SKM-1 treated with dmso at 0.1 percent for 144 hours (cell line): ENCODE results near the gene KLK7.
"Not testable (repeated sequence)": the region's sequence is repeated elsewhere in the genome, so short reads cannot be mapped to it uniquely, and the experiment has no call there.

Experiments
- DNase-seq: peaks from one replicate; lab custom pipeline; 2025; ENCODE audit not compliant: unreplicated experiment; lab: John Stamatoyannopoulos, UW

Gene KLK7

DNA sequence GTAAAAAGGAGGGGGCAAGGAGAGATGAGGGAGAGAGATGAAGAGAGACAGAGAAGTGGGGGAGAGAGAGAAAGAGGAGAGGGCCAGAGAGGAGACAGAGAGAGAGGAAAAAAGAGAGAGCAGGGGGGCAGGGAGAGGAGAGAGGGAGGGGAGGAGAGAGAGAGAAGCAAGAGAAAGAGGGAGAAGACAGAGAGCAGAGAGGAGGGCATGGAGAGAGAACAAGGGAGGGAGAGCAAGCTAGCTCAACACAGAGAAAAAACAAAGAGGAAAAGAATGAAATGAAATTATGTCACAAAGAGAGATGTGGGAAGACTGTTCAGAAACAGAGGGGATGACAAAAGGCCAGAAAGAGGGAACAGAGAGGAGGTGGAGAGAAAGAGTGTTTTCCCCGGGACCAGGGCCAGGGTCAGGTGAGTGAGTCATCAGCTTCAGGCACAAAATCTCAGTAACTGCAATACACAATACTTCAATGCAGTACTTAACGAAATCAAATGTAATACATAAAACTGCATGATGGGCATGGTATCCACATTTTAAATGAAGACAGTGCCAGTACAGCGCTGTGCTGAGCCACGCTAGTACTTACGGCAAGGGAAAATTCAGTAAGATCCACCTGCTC is 4.8 kb downstream of the KLK7 start:
- DNase-seq: no peak

DNA sequence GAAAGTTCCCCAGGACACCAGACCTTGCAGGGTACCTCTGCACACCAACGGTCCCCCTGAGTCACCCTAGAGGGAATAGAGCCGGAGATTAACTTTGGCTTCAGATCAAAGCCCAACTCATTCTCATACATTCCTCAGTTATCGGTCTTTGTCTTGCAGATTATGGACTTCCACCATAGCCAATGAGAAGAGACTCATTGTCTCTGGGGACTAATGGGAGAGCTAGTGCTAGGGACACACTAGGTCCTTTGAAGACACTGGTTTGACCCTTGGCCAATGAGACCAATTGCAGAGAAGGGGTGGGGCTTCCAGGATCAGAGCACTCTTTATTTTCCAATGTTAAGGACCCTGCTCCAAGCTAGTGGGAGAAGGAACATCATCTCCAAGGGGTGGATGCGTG is 6.1 kb downstream of the KLK7 start:
- DNase-seq: no peak

DNA sequence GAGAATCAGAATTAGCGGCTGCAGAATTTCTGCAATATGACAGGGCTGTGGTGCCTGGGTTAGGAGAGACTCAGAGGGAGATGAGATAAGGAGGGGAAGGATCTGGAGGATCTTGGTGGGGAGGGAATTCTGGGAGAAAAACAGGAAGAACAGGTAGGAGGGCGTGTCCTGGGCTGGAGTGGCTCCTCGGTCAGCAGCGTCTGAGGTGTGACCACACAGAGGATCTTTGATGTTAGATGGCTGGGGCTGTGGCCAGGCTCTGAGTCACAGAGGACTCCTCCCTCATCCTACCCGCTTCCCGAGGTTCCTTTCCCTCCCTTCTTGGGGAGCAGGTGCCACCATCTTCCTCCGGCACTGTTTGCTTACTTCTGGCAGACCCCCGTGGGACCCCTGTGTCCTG is 8.0 kb downstream of the KLK7 start:
- DNase-seq: no peak

DNA sequence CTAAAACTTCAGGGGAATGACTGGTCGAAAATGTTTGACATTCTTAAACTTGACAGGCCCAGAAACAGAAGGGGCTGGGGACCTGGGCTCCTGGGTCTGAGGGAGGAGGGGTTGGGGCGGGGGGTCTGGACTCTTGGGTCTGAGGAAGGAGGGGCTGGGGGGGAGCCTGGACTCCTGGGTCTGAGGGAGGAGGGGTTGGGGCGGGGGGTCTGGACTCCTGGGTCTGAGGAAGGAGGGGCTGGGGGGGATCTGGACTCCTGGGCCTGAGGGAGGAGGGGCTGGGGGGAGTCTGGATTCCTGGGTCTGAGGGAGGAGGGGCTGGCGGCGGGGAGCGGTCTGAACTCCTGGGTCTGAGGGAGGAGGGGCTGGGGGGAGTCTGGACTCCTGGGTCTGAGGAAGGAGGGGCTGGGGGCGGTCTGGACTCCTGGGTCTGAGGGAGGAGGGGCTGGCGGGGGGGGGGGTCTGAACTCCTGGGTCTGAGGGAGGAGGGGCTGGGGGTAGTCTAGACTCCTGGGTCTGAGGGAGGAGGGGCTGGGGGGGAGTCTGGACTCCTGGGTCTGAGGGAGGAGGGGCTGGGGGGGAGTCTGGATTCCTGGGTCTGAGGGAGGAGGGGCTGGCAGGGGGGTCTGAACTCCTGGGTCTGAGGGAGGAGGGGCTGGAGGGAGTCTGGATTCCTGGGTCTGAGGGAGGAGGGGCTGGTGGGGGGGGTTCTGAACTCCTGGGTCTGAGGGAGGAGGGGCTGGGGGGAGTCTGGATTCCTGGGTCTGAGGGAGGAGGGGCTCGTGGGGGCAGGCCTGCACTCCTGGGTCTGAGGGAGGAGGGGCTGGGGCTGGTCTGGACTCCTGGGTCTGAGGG is 8.8 kb downstream of the KLK7 start:
- no peak for DNase-seq

DNA sequence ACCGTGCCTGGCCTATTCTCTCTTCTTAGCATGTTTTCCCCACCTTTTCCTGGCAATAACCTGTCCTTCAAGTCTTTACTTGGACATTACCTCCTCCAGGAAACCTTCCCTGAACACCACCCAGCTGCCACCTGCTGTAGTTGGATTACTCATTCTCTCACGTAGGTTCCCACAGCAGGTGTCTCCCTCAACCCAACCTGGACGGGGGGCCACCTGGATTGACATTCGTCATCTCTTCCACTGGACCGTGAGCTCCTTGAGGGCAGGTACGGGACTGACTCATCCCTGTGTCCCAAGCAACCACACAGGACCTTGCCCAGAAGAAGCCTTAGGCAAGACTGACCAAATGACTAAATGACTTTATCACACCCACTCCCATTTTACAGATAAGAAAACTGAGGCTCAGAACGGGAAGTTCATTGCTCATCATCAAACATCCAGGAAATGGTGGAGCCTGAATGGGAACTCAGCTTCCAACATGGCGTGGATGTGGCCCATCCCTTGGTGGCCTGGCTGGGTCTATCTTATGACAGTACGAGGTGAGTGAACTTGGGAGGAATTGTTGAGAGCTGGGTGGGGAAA is 10.8 kb downstream of the KLK7 start:
- no peak for DNase-seq

DNA sequence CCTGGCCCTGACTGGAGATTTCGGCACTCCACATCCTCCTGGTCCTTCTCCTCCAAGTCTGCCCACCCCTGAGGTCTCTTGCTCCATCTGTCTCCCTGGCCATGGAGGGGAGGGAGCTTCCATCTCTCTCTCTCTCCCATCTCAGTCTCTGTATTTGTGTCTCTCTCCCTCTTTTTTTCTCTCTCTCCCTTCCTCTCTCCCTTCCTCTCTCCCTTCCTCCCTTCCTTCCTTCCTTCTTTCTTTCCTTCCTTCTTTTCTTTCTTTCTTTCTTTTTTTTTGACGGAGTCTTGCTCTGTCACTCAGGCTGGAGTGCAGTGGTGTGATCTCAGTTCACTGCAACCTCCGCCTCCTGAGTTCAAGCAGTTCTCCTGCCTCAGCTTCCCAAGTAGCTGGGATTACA is 13.9 kb downstream of the KLK7 start:
- DNase-seq: not testable (repeated sequence)

DNA sequence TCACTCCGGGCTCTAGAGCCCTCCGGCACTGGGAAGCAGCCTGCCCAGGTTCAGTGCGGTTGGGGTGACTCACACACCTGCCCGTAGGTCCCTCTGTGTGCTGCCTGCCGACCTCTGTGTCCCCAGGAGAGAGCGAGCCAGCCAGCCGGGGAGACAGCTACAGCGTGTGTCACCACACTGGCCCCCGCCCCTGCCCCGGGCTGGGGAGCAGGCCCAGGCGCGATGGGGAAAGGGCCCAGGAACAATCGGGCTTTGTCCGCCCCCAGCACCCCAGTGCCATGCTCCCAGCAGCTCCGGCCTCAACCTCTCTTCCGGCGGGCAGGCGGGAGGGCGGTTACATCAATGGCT is 14.3 kb downstream of the KLK7 start, which contains the start of gene KLK6:
TSS of gene KLK6 (minus strand) at position 179 of the 348 bp plus-strand sequence. CDS start 1,487 bp downstream, outside the sequence.
- DNase-seq: no peak

DNA sequence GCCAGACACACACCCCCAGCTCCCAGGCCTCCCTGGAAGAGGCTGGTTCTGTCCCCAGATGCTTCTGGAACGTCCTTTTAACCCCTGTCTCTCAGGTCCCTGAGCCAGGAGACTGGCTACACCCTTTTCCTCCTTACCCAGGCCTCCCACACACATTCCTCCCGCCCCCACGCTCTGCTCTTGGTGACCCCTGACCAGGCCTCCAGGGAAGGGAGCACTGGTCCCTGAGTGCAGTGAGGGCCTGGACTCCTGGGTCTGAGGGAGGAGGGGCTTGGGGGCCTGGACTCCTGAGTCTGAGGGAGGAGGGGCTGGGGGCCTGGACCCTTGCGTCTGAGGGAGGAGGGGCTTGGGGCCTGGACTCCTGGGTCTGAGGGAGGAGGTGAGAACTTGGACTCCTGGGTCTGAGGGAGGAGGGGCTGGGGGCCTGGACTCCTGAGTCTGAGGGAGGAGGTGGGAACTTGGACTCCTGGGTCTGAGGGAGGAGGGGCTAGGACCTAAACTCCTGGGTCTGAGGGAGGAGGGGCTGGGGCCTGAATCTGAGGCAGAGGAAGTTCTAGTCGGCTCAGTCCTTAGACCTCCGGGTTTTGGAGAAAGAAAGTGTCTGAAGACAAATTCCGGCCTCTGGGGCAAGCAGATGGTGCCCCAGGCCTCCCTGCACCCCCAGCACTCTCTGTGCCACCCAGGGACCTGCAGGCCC is 14.9 kb downstream of the KLK7 start:
- no peak for DNase-seq

DNA sequence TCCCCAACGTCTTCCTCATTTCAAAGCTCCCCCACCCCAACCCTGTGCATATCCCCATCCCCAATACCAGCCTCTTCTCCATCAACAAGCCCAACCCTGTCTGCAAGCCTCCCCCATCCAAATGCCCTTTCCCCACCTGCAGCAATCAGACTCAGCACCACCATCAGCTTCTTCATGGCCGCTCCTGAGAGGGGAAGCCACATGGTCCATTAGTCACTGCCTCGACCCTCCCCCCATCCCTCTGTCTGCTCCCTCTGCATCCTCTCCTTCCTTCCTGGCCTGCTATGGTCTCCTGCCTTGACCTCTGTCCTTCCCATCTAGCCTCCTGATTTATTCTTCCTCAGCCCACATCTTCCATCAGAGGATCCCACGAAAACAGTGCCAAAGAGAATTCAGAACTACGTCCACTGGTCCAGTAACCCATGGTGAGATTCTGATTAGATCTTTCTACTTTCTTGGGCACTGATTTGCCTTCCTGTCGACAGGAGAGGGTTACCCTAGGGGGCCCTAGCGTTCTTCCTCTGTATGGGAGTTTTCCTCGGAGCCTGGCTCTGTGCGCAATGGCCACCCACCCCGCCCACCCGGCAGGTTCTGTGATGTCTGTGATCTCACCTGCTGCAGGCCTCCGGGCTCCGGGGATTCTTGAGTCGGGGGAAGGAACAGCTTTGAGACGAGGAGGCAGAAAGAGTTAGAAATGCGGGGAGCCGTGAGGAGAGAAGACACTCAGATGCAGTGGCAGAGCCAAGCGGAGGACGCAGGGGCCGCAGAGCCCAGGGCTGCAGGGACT is 15.6 kb downstream of the KLK7 start:
- no peak for DNase-seq

DNA sequence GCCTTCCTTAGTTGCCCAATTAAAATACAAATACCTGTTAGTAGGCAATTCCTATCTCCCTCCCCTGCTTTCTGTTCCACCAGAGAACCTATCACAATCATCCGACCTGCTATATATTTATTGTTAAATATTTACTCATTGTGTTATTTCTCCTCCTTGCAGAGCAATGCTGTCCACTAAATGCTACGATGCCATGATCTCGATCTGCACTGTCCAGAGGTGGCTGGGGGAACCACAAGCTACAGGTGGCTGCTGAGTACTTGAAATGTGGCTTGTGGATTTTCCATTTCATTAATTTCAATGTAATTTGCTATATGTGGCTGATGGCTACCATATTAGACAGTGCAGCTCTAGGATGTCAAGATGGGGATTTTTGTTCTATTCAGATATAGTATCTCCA is 19.5 kb downstream of the KLK7 start:
- no peak for DNase-seq

DNA sequence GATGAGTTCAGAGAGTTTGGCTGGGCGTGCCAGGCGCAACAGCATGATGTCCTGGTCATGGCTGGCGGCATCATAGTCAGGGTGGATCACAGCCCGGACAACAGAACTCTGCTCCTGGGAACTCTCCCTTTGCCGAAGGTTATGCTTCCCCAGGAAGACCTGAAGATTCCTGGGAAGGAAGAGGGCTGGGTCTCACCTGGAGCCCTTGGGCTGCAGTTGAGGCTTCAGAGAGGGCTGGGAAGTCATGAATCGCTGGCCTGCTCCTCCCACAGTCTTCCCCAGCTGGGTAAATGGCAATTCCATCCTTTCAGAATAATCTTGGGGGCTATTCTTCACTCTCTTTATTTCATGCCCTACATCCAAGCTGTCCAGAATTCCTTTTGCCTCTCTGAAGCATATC is 20.3 kb downstream of the KLK7 start:
- DNase-seq: no peak

DNA sequence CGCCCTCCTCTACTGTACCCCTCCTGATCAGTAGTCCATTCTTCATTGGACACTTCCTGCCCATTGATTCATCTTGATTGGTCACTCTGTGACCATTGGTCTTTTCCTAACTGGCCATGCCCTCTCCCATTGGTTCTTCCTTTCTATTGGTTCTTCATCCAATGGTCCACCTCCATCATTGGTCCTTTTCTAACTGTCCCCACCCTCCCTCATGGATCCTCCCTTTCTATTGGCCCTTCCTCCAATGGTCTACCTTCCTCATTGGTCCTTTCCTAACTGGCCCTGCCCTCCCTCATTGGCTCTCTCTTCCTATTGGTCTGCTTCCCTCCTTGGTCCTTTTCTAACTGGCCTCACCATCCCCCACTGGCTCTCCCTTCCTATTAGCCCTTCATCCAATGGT is 21.5 kb downstream of the KLK7 start:
- DNase-seq: no peak

DNA sequence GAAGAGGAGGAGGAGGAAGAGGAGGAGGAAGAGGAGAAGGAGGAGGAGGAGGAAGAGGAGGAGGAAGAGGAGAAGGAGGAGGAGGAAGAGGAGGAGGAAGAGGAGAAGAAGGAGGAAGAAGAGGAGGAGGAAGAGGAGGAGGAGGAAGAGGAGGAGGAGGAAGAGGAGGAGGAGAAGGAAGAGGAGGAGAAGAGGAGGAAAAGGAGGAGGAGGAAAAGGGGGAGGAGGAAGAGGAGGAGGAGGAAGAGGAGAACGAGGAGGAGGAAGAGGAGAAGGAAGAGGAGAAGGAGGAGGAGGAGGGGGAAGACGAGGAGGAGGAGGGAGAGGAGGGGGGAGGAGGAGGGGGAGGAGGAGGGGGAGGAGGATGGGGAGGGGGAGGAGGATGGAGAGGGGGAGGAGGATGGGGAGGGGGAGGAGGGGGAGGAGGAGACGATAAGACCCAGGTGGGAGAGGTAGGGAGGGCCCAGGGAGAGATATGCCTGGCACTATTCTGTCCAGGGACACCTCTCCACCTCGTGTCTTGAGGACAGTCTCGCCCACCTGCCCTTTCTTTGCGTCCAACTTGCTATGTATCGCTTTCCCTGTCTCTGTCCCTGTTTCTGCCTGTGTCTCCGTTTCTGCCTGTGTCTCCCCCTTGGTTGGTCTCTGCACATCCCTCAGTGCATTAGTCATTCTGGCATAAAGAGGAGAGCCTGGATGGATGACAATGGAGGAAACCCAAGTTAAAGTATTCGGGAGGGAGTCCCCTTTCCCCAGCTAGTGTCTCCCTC is 23.8 kb downstream of the KLK7 start:
- DNase-seq: no peak

DNA sequence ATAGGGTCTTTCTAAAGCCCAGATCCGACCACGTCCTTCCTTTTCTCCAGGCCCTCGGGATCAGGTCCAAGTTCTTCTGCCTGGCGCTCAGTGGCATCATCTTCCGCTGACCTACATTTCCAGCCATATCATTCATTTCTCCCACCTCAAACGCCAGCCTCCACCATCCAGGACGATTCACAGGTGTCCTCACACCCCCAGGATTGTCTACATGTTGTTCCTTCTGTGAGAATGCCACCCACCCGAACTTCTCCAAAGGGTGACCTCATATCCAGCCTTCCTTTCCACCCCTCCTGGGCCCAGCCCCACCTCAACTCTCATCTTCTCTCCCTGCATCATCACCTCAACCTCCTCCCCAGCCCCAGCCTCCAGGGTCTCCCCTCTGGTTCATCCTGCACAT is 26.1 kb downstream of the KLK7 start:
- DNase-seq: no peak

DNA sequence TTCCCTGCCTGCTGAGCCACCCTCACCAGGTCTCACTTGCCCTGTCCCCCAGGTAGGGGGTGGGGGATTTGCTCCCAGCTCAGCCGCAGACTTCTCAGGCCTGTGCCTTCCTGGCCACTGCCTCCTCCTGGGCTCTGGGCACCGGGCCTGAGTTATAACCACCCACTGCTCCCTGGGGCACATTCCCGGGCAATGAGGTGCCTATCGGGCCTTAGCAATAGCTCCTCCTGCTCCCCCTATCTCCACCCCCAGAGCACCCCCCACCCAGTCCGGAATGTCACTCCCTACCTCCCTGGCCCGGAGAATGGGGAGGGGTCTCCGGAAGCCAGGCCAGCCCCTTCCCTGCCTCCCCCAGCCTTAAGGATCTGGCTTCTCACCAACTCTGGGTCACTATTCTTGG is 30.8 kb downstream of the KLK7 start, which contains the start of gene KLK5:
TSS of gene KLK5 (minus strand) at position 129 of the 400 bp plus-strand sequence. CDS start 381 bp downstream, outside the sequence.
- DNase-seq: no peak

DNA sequence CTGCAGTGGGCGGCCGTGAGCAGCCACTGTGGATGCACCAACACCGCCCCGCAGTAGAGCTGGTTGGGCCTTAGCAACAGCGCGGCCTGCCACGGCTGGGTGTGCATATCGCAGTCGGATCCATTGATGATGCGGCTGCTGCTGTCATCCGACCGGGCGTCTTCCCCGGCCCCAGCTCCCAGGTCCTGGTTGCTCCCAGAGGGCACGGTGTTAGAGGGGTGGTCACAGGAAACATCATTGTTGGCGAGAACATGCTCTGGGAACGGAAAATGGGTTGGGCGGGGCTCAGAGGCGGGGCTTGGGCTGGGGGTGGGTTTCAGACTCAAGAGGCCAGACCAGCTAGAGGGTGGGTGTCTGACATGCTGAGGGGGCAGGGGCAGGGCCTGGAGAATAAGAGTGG is 33.9 kb downstream of the KLK7 start:
- no peak for DNase-seq

DNA sequence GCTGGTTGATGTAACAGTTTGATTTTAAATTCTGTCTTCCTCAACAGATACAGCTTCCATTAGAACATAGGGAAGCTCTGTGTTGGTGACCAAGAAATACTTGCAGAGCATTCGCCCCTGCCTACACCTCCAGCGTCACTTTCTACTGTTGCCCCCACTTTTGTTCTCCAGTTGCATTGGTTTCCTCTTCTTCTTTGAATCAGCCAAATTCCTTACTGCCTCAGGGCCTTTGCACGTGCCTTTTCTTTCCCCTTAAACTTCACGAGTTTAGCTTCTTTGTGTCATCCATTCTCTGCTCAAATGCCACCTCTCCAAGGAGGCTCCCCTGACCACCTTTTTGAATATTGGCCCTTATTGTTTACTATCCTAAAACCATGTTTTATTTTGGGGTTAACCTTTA is 36.6 kb downstream of the KLK7 start:
- DNase-seq: no peak

DNA sequence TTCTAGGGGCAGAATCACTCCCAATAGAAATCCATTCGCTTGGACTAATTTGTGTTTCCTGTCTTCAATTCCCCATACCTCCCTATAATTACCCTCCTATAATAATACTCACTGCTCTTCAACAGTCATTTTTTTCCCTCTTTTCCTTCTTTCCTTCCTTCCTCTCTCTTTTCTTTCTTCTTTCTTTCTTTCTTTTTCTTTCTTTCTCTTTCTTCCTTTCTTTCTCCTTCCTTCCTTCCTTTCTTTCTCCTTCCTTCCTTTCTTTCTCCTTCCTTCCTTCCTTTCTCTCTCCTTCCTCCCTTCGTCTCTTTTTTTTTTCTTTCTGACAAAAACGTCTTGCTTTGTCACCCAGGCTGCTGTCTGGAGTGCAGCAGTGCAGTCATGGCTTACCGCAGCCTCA is 38.9 kb downstream of the KLK7 start:
- DNase-seq: no peak

DNA sequence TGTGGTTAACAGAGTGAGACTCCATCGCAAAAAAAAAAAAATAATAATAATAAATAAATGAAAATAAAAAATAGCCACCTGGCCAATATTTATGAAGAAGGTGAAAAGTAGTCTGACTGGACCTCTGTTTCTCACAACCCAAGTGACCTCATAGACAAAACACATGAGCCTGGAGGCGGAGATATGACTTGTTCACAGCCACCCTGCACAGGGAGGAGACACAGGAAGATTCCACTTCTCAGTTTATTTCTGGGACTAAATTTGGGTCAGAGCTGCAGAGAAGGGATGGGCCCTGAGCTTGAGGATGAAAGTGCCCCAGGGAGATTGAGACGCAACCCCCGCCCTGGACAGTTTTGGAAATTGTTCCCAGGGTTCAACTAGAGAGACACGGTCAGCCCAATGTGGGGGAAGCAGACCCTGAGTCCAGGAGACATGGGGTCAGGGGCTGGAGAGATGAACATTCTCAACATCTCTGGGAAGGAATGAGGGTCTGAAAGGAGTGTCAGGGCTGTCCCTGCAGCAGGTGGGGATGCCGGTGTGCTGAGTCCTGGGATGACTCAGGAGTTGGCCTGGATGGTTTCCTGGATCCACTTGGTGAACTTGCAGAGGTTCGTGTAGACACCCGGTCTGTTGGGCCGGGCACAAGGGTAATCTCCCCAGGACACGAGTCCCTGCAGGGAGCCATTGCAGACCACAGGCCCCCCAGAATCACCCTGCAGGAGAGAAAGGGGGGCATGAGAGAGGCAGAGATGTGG is 40.5 kb downstream of the KLK7 start:
- DNase-seq: no peak
